MM.1S (cell line): ENCODE results near the gene TMEM238.

Source experiments
- EZH2 ChIP-seq: fragments of 300-600 bp; sonication (generic); optimal IDR thresholded peaks from 2 replicates; pipeline ENCODE3; 2017; ENCODE audit warnings: low read depth, mild to moderate bottlenecking, antibody characterized with exemption, low read length, mixed read lengths
- EZH2phosphoT487 ChIP-seq: fragments of 300-600 bp; sonication (generic); IDR thresholded peaks from 2 replicates; pipeline ENCODE4 v1.6.1; 2018; ENCODE audit warnings: antibody characterized with exemption, low read length
- TF ChIP-seq, protein P1 (sequence below): fragments of 300-600 bp; sonication (generic); IDR thresholded peaks from 2 replicates; pipeline ENCODE4 v1.5.1; 2016; ENCODE audit warnings: antibody characterized with exemption, low read length, mixed read lengths

DNA sequence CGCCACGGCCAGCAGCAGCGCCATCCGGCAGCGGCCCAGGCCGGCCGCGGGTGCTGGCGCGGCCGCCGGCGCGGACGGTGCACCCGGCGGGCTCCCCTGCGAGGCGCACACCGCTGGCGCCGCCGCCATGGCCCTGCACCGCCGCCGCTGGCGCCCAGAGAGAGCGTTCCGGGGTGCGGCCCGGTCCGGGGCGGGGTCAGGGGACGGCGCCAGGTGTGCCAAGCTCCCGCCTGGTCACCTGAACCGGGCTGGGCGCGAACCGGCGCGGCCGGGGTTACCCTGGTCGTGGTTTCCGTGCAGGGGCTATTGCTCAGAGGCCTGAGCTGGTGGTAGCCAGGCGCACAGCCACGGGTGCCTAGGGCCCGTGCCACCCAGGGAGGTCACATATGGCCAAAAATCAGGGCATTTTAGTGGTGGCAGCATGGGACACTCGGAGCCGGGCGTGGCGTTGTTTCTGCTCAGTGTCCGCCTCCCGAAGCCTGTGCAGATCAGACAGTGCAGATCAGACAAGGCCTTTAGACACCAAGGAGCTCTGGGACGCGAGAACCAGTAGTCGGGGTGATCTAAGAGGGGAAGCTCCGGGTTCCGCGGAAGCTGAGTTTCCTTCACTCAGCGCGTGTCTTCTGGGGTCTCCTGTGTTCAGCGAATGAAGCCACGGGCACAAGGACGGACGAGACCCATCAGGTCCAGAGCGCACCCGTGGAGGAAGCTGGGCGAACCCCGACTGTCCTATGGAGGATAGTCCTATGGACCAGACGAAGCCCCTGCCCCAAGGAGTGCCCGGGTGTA is at the start of gene TMEM238:
- TF ChIP-seq, protein P1, sequence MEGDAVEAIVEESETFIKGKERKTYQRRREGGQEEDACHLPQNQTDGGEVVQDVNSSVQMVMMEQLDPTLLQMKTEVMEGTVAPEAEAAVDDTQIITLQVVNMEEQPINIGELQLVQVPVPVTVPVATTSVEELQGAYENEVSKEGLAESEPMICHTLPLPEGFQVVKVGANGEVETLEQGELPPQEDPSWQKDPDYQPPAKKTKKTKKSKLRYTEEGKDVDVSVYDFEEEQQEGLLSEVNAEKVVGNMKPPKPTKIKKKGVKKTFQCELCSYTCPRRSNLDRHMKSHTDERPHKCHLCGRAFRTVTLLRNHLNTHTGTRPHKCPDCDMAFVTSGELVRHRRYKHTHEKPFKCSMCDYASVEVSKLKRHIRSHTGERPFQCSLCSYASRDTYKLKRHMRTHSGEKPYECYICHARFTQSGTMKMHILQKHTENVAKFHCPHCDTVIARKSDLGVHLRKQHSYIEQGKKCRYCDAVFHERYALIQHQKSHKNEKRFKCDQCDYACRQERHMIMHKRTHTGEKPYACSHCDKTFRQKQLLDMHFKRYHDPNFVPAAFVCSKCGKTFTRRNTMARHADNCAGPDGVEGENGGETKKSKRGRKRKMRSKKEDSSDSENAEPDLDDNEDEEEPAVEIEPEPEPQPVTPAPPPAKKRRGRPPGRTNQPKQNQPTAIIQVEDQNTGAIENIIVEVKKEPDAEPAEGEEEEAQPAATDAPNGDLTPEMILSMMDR = no peak
- TF ChIP-seq EZH2phosphoT487 (no peak), EZH2 (no peak)
